Measurements from ENCODE around the gene GSN.

DNA sequence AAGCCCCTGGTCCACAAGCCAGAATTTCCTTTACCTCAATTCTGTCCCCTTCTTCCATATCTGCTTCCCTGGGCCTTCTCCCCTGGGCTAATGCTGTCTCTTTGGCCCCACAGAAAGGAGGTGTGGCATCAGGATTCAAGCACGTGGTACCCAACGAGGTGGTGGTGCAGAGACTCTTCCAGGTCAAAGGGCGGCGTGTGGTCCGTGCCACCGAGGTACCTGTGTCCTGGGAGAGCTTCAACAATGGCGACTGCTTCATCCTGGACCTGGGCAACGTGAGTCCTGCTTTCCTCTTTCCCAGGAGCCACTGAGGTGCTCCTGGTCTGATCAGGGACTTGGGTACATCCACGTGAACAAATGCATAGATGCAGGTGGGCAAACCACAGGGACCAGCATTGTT, 42.6 kb downstream of the GSN start:
- TF ChIP-seq POLR2A (IDR thresholded peaks at IDR 0.05) (no peak), CTCF (IDR thresholded peaks at IDR 0.05) (no peak)

Measured in esophagus squamous epithelium (tissue), 4 donors.